Thyroid gland (tissue), 4 donors: ENCODE measurements around the gene PAQR5.

Experiments used
- POLR2A ChIP-seq, 2 donors: fragments of 450-650 bp; IDR thresholded peaks; one replicate each; pipeline ENCODE4 v1.6.1; 2017; ENCODE audit warnings: antibody characterized with exemption in 2 of 2, mild to moderate bottlenecking in 2 of 2, moderate library complexity in 1 of 2
- TF ChIP-seq, protein P1 (sequence below), 6 experiments: fragments of 200-600 bp in 3 of 6; fragments of 450-650 bp in 3 of 6; sonication (generic) in 3 of 6; IDR thresholded peaks; one replicate each; pipeline ENCODE4 v1.5.1; 2016 to 2019; ENCODE audit warnings: antibody characterized with exemption in 6 of 6, mild to moderate bottlenecking in 2 of 6, inconsistent platforms in 1 of 6, moderate library complexity in 1 of 6

DNA sequence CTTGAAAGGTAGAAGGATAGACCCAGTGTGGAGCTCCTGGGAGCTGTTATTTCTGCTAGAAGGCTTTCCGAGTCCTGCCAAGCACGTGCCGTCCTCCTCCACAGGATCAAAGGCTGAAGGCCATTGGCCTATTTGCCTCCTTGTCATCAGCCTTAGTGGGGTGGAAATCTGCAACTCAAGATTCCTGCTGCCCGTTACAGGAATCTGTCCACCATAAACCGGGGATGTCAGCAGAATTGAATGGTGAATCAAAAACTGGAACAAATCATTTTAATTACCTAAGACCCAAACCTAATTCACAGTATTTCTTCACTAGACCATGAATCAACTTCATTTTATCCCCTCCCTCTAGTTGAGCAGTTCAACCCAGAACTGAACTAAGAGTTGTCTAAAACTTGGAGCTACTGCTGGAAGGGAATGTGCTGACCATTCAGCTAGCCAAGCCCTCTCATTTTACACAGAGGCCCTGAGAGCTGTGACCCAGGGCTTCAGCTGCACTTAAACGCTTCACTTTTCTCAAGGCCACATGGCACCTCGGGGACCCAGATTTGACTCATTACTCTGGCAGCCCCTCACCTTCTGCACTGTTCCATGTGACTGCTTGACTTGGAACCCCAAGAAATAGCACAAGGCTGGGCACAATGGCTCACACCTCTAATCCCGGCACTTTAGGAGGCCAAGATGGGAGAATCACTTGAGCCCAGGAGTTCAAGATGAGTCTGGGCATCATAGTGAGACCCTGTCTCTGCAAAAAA is 78.7 kb downstream of the PAQR5 start:
- TF ChIP-seq, protein P1, sequence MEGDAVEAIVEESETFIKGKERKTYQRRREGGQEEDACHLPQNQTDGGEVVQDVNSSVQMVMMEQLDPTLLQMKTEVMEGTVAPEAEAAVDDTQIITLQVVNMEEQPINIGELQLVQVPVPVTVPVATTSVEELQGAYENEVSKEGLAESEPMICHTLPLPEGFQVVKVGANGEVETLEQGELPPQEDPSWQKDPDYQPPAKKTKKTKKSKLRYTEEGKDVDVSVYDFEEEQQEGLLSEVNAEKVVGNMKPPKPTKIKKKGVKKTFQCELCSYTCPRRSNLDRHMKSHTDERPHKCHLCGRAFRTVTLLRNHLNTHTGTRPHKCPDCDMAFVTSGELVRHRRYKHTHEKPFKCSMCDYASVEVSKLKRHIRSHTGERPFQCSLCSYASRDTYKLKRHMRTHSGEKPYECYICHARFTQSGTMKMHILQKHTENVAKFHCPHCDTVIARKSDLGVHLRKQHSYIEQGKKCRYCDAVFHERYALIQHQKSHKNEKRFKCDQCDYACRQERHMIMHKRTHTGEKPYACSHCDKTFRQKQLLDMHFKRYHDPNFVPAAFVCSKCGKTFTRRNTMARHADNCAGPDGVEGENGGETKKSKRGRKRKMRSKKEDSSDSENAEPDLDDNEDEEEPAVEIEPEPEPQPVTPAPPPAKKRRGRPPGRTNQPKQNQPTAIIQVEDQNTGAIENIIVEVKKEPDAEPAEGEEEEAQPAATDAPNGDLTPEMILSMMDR (IDR thresholded peaks at IDR 0.05), result no peak
- no peak for TF ChIP-seq POLR2A (IDR thresholded peaks at IDR 0.05)
